BLaER1 treated with 17β-estradiol and CSF1 and Interleukin-3, amounts not matched to agents 10 nM and 100 nM (cell line): ENCODE measurements around the gene DYNLT2B.
"Not testable (repeated sequence)": the region's sequence is repeated elsewhere in the genome, so short reads cannot be mapped to it uniquely, and the experiment has no call there.

Experiments
- H3K27ac ChIP-seq, 11 experiments: shearing (Covaris generic); formaldehyde crosslinking; 2 replicates each; pipeline ENCODE4 v1.8.1; 2022
- H3K27me3 ChIP-seq, 11 experiments: shearing (Covaris generic); formaldehyde crosslinking; 2 replicates each; pipeline ENCODE4 v1.8.1; 2022
- H3K36me3 ChIP-seq, 11 experiments: shearing (Covaris generic); formaldehyde crosslinking; 2 replicates each; pipeline ENCODE4 v1.8.1; 2022
- H3K4me1 ChIP-seq, 10 experiments: shearing (Covaris generic); formaldehyde crosslinking; 2 replicates each; pipeline ENCODE4 v1.8.1; 2022
- H3K4me2 ChIP-seq, 11 experiments: shearing (Covaris generic); formaldehyde crosslinking; 2 replicates each; pipeline ENCODE4 v1.8.1; 2022
- H3K4me3 ChIP-seq, 10 experiments: shearing (Covaris generic); formaldehyde crosslinking; 2 replicates each; pipeline ENCODE4 v1.8.1; 2022
- H3K9ac ChIP-seq, 11 experiments: shearing (Covaris generic); formaldehyde crosslinking; 2 replicates each; pipeline ENCODE4 v1.8.1; 2022
- H3K9me3 ChIP-seq, 11 experiments: shearing (Covaris generic); formaldehyde crosslinking; replicated peaks in 1 of 11; 2 replicates each; pipeline ENCODE4 v1.8.1; 2022
- H4K20me1 ChIP-seq, 11 experiments: shearing (Covaris generic); formaldehyde crosslinking; 2 replicates each; pipeline ENCODE4 v1.8.1; 2022
- Cebpa-rat ChIP-seq, 11 experiments: shearing (Covaris generic); IDR thresholded peaks; 2 replicates each; pipeline ENCODE4 v1.8.1; 2022

DYNLT2B gene

DNA sequence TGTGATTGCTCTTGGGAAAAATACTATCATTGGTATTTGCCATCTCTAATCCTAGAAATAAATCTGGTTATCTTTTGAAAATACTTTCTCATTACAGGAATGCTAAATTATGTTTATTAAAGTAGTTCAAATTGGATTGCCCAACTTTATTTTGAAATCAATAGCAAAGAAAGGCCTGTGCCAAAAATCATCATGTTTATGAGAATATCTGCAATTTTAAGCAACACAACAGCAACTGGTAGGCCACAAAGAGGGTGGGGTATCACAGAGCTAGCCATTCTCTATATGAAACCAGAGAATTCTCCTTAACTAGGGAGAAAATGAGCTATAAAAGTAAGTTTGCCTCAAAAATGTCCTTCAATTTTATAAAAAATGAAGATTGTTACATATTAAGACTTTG, 32.0 kb upstream of the DYNLT2B start:
- peaks cover 11 to 28% (median 15%) of the 10 kb centered on the region in 10 experiments for H3K4me1 ChIP-seq
- no peak overlapping the region for H3K4me2 ChIP-seq
- H3K36me3 ChIP-seq: peaks cover 47 to 82% (median 64%) of the 10 kb centered on the region in 11 experiments
- no peak overlapping the region for H3K9ac ChIP-seq
- H3K27me3 ChIP-seq: no peaks in the 10 kb centered on the region
- TF ChIP-seq Cebpa-rat (IDR thresholded peaks at IDR 0.05): no peak
- H3K27ac ChIP-seq: no peak overlapping the region
- no peak overlapping the region for H3K4me3 ChIP-seq
- H4K20me1 ChIP-seq: peaks cover 0 to 11% (median 0%) of the 10 kb centered on the region in 11 experiments; a peak in 2 of 22 replicates
- no peaks in the 10 kb centered on the region for H3K9me3 ChIP-seq

DNA sequence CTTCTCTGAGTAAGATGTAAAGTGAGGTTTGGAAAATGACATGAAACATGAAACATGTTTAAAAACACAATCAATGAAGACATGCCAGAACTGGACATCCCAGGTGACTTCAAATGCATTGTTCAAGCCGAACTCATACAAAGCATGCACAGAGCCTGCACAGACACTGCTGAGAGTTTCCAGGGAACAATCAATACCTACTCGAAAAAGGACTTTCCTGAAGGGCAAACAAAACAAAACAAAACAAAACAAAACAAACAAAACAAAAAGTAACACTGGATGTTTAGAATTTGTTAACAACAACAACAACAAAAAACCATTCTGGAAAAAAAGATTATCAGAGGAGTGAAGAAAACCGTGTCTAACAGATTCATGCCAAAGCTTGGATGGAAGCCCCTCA, 30.7 kb upstream of the DYNLT2B start:
- Histone ChIP-seq H3K4me2 (no peak overlapping the region), H4K20me1 (peaks cover 0 to 11% (median 0%) of the 10 kb centered on the region in 11 experiments; a peak in 2 of 22 replicates), H3K27me3 (no peaks in the 10 kb centered on the region), H3K9me3 (no peaks in the 10 kb centered on the region), H3K4me1 (peaks cover 21 to 39% (median 28%) of the 10 kb centered on the region in 10 experiments), H3K9ac (no peak overlapping the region), H3K36me3 (peaks cover 34 to 68% (median 53%) of the 10 kb centered on the region in 11 experiments), H3K27ac (no peak overlapping the region), H3K4me3 (no peak overlapping the region)
- no peak for TF ChIP-seq Cebpa-rat (IDR thresholded peaks at IDR 0.05)

DNA sequence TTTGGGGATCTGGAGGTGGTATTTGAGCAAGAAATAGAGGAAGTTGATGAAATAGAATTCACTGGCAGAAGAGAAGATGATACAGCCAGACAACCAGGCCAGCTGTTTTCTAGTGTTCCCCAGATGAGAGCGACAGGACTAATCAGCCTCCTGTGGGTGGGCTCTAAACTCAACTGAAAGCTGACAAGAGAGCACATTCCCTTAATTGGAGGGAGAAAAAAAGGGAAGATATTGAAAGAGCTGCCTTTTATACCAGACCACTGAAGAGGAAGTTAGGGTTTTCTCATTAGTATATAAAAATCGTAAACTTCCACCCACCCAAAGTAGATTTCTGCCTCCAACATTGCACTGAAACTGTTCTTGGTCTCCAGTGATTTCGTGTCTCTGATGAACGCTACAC, 26.6 kb upstream of the DYNLT2B start:
- H4K20me1 ChIP-seq: no peaks in the 10 kb centered on the region; a peak in 2 of 22 replicates
- peaks cover 16 to 29% (median 19%) of the 10 kb centered on the region in 11 experiments; a peak in 21 of 22 replicates for H3K36me3 ChIP-seq
- peak overlapping the region; percentile 46 to 72 (median 59); a peak in 19 of 22 replicates for H3K9ac ChIP-seq
- peaks cover 0 to 7% (median 0%) of the 10 kb centered on the region in 11 experiments; a peak in 3 of 22 replicates for H3K9me3 ChIP-seq
- TF ChIP-seq Cebpa-rat (IDR thresholded peaks at IDR 0.05): no peak
- H3K27me3 ChIP-seq: no peaks in the 10 kb centered on the region
- H3K4me2 ChIP-seq: peak overlapping the region; percentile 68 to 95 (median 83)
- H3K4me3 ChIP-seq: peak overlapping the region in 4 of 10 experiments; percentile 0 to 44 (median 24); a peak in 5 of 20 replicates
- peak overlapping the region in 10 of 11 experiments; percentile 64 to 82 (median 76); a peak in 20 of 22 replicates for H3K27ac ChIP-seq
- peaks cover 21 to 74% (median 57%) of the 10 kb centered on the region in 10 experiments for H3K4me1 ChIP-seq

DNA sequence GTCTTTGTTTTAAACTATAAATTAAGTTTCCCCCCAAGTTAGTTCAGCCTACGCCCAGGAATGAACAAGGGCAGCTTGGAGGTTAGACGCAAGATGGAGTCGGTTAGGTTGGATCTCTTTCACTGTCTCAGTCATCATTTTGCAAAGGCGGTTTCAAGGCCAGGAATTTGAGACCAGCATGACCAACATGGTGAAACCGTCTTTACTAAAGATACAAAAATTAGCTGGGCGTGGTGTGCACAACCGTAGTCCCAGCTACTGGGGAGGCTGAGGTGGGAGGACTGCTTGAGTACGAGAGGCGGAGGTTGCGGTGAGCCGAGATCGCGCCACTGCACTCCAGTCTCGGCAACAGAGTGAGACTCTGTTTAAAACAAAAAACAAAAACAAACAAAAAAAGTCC, 25.9 kb upstream of the DYNLT2B start:
- not testable (repeated sequence) for H3K27me3 ChIP-seq, H3K9me3 ChIP-seq, H4K20me1 ChIP-seq, H3K4me3 ChIP-seq
- Histone ChIP-seq H3K4me2 (peak overlapping the region in 10 of 11 experiments; percentile 75 to 95 (median 84); a peak in 19 of 22 replicates), H3K9ac (peak overlapping the region in 8 of 11 experiments; percentile 0 to 46 (median 41); a peak in 8 of 22 replicates), H3K4me1 (peaks cover 21 to 82% (median 64%) of the 10 kb centered on the region in 10 experiments), H3K36me3 (peaks cover 9 to 22% (median 12%) of the 10 kb centered on the region in 11 experiments; a peak in 21 of 22 replicates), H3K27ac (peak overlapping the region in 9 of 11 experiments; percentile 71 to 82 (median 76); a peak in 18 of 22 replicates)

DNA sequence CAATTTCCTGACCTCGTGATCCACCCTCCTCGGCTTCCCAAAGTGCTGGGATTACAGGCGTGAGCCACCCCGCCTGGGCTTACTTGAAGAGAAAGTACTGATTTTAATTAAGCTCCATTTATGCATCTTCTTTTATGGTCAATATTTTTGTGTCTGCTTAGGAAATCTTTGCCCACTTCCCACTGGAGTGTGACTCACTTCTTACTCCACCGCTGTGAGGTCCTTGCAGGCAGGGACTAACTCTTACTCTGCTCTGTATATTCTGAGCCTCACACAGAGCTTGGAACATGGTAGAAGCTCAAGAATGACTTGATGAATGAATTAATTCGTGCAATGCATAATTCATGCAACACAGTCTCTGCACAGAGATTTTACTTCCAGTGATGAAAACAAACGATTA, 23.1 kb upstream of the DYNLT2B start:
- Histone ChIP-seq H3K27me3 (no peaks in the 10 kb centered on the region), H3K36me3 (no peaks in the 10 kb centered on the region), H3K9ac (peak overlapping the region in 1 of 11 experiments; percentile 32; a peak in 2 of 22 replicates), H3K9me3 (peaks cover 0 to 16% (median 6%) of the 10 kb centered on the region in 11 experiments; a peak in 7 of 22 replicates), H3K27ac (peak overlapping the region in 6 of 11 experiments; percentile 11 to 73 (median 66); a peak in 9 of 22 replicates), H3K4me2 (peak overlapping the region in 8 of 11 experiments; percentile 13 to 78 (median 68); a peak in 15 of 22 replicates), H4K20me1 (no peaks in the 10 kb centered on the region), H3K4me3 (no peak overlapping the region), H3K4me1 (peaks cover 21 to 89% (median 71%) of the 10 kb centered on the region in 10 experiments)
- TF ChIP-seq Cebpa-rat (IDR thresholded peaks at IDR 0.05): peak in 2 of 11 experiments; percentile 34 to 47; a peak in 2 of 22 replicates

DNA sequence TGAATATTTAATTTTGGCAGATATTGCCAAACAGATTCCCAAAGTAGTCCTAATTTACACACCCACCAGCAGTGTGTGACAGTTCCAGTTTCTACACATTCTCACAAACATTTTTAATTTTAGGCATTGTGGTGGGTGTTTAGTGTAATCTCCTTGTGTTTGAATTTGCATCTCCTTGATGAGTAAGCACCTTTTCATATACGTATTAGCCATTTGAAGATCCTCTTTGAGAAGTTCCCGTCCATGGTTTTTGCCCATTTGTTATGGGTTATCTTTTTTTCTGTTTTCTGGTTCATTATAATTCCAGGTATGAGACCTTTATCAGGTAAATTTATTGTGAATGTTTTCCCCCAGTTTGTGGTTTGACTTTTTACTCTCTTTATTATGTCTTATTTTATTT, 22.4 kb upstream of the DYNLT2B start:
- H3K4me1 ChIP-seq: peaks cover 14 to 82% (median 64%) of the 10 kb centered on the region in 10 experiments
- peak overlapping the region in 7 of 11 experiments; percentile 13 to 78 (median 69); a peak in 13 of 22 replicates for H3K4me2 ChIP-seq
- H3K9me3 ChIP-seq: peaks cover 0 to 16% (median 6%) of the 10 kb centered on the region in 11 experiments; a peak in 7 of 22 replicates
- no peak overlapping the region for H3K4me3 ChIP-seq
- TF ChIP-seq Cebpa-rat (IDR thresholded peaks at IDR 0.05): no peak
- H3K36me3 ChIP-seq: no peaks in the 10 kb centered on the region
- no peaks in the 10 kb centered on the region for H4K20me1 ChIP-seq
- H3K9ac ChIP-seq: no peak overlapping the region; a peak in 2 of 22 replicates
- no peaks in the 10 kb centered on the region for H3K27me3 ChIP-seq
- H3K27ac ChIP-seq: peak overlapping the region in 7 of 11 experiments; percentile 11 to 73 (median 65); a peak in 10 of 22 replicates

DNA sequence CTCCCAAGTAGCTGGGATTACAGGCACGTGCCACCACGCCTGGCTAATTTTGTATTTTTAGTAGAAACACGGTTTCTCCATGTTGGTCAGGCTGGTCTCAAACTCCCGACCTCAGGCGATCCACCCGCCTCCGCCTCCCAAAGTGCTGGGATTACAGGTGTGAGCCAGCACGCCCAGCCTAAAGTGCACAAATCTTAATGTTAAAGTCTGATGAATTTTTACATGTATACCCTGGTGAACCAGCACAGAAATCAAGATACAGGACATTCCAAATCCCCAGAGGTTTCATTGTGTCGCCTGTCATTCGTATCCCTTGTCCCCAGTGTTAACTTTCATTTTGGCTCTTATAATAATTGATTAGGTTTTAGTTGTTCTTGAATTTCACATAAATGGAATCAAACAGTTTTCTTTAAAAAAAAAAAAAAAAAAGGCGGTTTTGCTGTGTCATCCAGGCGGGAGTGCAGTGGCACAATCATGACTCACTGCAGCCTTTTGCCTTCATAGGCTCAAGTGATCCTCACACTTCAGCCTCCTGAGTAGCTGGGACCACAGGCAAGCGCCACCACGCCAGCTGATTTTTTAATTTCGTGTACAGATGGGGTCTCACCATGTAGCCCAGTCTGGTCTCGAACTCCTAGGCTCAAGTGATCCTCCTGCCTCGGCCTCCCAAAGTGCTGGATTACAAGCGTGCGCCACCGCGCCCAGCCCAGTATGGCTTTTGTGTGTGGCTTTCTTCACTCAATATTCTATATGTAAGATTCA, 21.6 kb upstream of the DYNLT2B start:
- H3K27me3 ChIP-seq: no peaks in the 10 kb centered on the region
- no peak overlapping the region for H3K9ac ChIP-seq
- peaks cover 6 to 74% (median 56%) of the 10 kb centered on the region in 10 experiments for H3K4me1 ChIP-seq
- H3K27ac ChIP-seq: peak overlapping the region in 10 of 11 experiments; percentile 11 to 73 (median 58); a peak in 14 of 22 replicates
- H3K9me3 ChIP-seq: peaks cover 0 to 16% (median 6%) of the 10 kb centered on the region in 11 experiments; a peak in 7 of 22 replicates
- TF ChIP-seq Cebpa-rat (IDR thresholded peaks at IDR 0.05): no peak
- no peaks in the 10 kb centered on the region for H4K20me1 ChIP-seq
- no peaks in the 10 kb centered on the region for H3K36me3 ChIP-seq
- peak overlapping the region in 7 of 11 experiments; percentile 6 to 78 (median 69); a peak in 13 of 22 replicates for H3K4me2 ChIP-seq
- H3K4me3 ChIP-seq: no peak overlapping the region

DNA sequence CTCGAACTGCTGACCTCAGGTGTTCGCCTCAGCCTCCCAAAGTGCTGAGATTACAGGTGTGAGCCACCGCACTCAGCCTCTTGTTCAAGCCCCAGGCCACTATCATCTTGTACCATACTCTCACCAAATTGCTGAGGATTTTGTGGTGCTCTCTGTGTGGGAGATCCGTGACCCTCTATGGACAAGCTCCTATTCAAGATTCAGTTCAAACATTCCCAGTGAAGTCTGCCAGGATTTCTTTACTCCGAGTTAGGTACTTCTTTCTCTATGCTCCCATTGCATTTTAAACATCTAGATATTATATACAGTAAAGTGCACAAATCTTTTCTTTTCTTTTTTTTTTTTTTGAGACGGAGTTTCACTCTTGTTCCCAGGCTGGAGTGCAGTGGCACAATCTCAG, 21.0 kb upstream of the DYNLT2B start:
- Histone ChIP-seq H4K20me1 (no peaks in the 10 kb centered on the region), H3K4me3 (no peak overlapping the region), H3K4me1 (peaks cover under 1 to 68% (median 50%) of the 10 kb centered on the region in 10 experiments; a peak in 18 of 20 replicates), H3K9me3 (peaks cover 0 to 16% (median 6%) of the 10 kb centered on the region in 11 experiments; a peak in 7 of 22 replicates), H3K27me3 (no peaks in the 10 kb centered on the region), H3K36me3 (no peaks in the 10 kb centered on the region), H3K27ac (peak overlapping the region in 5 of 11 experiments; percentile 11 to 73 (median 65); a peak in 7 of 22 replicates), H3K4me2 (peak overlapping the region in 6 of 11 experiments; percentile 67 to 78 (median 68); a peak in 9 of 22 replicates), H3K9ac (no peak overlapping the region)
- no peak for TF ChIP-seq Cebpa-rat (IDR thresholded peaks at IDR 0.05)
